Ishikawa (cell line): ENCODE measurements around the gene PRR16.

Source experiments
- CEBPB ChIP-seq: IDR thresholded peaks from 2 replicates; pipeline ENCODE4 v1.6.1; 2012
- CREB1 ChIP-seq: IDR thresholded peaks from 2 replicates; pipeline ENCODE4 v1.6.1; 2012; ENCODE audit warnings: low read depth
- EGR1 ChIP-seq: IDR thresholded peaks from 2 replicates; pipeline ENCODE4 v1.6.1; 2012
- EP300 ChIP-seq: IDR thresholded peaks from 2 replicates; pipeline ENCODE4 v1.6.1; 2012; ENCODE audit warnings: borderline replicate concordance
- FOXM1 ChIP-seq: IDR thresholded peaks from 2 replicates; pipeline ENCODE4 v1.6.1; 2012; ENCODE audit warnings: low read depth, borderline replicate concordance
- NFIC ChIP-seq: IDR thresholded peaks from 2 replicates; pipeline ENCODE4 v1.6.1; 2012
- RAD21 ChIP-seq: IDR thresholded peaks from 2 replicates; pipeline ENCODE4 v1.6.1; 2012; ENCODE audit warnings: low read depth
- TAF1 ChIP-seq: IDR thresholded peaks from 2 replicates; pipeline ENCODE4 v1.6.1; 2012; ENCODE audit warnings: low read depth, mild to moderate bottlenecking
- TCF12 ChIP-seq: IDR thresholded peaks from 2 replicates; pipeline ENCODE4 v1.6.1; 2012; ENCODE audit warnings: low read depth
- TEAD4 ChIP-seq: IDR thresholded peaks from 2 replicates; pipeline ENCODE4 v1.6.1; 2012
- YY1 ChIP-seq: IDR thresholded peaks from 2 replicates; pipeline ENCODE4 v1.6.1; 2012; ENCODE audit warnings: low read depth
- ZBTB7A ChIP-seq: IDR thresholded peaks from 2 replicates; pipeline ENCODE4 v1.6.1; 2012; ENCODE audit warnings: low read depth
- TF ChIP-seq, protein P1 (sequence below): IDR thresholded peaks from 2 replicates; pipeline ENCODE4 v1.6.1; 2012
- TF ChIP-seq, protein P2 (sequence below): IDR thresholded peaks from 2 replicates; pipeline ENCODE4 v1.6.1; 2012; ENCODE audit warnings: low read depth, mild to moderate bottlenecking
- TF ChIP-seq, protein P3 (sequence below): IDR thresholded peaks from 2 replicates; pipeline ENCODE4 v1.6.1; 2012

Gene PRR16

DNA sequence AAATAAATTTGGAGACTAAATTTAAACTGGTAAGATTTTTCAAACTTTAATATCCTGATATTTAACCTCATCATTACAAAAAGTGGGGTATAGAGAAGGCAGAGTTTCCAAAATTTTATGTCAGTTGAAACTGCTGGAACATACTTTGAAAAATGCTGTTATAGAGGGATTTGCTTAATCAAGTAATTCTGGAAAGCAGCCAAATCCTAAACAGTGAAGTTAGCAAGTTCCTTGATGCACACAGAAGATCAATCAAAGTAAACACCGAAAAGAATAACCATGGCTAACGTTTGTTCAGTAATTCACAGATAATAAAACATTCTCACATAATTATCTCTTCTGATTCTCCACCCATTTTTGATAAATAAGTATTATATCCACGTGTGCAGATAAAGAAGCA lies 8.1 kb upstream of the PRR16 start:
- TF ChIP-seq FOXM1 (no peak), CREB1 (no peak), RAD21 (no peak), EGR1 (no peak), CEBPB (no peak), TCF12 (no peak), TEAD4 (no peak), ZBTB7A (no peak)
- TF ChIP-seq, protein P1, sequence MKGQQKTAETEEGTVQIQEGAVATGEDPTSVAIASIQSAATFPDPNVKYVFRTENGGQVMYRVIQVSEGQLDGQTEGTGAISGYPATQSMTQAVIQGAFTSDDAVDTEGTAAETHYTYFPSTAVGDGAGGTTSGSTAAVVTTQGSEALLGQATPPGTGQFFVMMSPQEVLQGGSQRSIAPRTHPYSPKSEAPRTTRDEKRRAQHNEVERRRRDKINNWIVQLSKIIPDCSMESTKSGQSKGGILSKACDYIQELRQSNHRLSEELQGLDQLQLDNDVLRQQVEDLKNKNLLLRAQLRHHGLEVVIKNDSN, result no peak
- TF ChIP-seq, protein P2, sequence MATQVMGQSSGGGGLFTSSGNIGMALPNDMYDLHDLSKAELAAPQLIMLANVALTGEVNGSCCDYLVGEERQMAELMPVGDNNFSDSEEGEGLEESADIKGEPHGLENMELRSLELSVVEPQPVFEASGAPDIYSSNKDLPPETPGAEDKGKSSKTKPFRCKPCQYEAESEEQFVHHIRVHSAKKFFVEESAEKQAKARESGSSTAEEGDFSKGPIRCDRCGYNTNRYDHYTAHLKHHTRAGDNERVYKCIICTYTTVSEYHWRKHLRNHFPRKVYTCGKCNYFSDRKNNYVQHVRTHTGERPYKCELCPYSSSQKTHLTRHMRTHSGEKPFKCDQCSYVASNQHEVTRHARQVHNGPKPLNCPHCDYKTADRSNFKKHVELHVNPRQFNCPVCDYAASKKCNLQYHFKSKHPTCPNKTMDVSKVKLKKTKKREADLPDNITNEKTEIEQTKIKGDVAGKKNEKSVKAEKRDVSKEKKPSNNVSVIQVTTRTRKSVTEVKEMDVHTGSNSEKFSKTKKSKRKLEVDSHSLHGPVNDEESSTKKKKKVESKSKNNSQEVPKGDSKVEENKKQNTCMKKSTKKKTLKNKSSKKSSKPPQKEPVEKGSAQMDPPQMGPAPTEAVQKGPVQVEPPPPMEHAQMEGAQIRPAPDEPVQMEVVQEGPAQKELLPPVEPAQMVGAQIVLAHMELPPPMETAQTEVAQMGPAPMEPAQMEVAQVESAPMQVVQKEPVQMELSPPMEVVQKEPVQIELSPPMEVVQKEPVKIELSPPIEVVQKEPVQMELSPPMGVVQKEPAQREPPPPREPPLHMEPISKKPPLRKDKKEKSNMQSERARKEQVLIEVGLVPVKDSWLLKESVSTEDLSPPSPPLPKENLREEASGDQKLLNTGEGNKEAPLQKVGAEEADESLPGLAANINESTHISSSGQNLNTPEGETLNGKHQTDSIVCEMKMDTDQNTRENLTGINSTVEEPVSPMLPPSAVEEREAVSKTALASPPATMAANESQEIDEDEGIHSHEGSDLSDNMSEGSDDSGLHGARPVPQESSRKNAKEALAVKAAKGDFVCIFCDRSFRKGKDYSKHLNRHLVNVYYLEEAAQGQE, result no peak

DNA sequence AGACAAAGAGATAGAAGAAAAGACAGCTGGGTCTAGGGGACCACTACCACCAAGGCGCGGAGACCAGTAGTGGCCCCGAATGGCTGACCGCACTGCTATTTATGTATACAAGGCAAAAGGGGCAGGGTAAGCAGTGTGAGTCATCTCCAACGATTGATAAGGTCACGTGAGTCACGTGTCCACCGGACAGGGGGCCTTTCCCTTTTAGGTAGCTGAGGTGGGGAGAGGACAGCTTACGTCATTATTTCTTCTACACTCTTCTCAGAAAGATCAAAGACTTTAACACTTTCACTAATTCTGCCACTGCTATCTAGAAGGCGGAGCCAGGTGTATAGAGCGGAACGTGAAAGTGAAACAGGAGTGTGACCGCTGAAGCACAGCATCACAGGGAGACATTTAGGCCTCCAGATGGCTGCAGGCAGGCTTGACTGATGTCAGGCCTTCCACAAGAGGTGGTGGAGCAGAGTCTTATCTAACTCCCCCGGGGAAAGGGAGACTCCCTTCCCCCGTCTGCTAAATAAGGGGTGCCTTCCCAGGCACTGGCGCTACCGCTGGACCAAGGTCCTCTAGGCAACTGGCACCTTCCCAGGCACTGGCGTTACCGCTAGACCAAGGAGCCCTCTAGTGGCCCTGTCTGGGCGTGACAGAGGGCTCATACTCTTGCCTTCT lies 6.1 kb upstream of the PRR16 start:
- TF ChIP-seq, protein P2, result no peak
- TF ChIP-seq EP300 (no peak), CEBPB (no peak), TEAD4 (no peak), TCF12 (no peak), ZBTB7A (no peak), NFIC (peak; percentile 55; the same call in 1 of the 2 replicates), RAD21 (peak; percentile 86), CREB1 (no peak), EGR1 (no peak), FOXM1 (no peak), YY1 (no peak), TAF1 (no peak)
- TF ChIP-seq, protein P3, sequence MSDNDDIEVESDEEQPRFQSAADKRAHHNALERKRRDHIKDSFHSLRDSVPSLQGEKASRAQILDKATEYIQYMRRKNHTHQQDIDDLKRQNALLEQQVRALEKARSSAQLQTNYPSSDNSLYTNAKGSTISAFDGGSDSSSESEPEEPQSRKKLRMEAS, result no peak
- TF ChIP-seq, protein P1, result peak; percentile 89

DNA sequence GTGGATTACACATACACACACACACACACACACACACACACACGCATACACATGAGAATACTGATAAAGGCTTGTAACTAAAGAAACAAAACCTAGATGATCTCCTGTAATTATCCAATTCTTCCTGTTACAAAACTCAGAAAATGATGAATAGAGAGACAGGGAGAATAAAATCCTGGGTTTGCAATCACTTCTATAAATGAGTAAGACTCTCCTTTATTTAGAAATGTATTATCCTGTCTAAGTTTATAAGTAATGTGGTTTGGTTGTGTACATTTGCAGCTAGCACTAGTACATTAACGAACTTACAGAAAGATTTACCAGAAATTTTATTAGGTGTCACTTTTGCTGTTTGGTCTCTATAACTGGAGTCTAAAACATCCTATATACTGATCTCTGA lies 2.8 kb upstream of the PRR16 start:
- TF ChIP-seq, protein P1, result no peak
- TF ChIP-seq EGR1, result no peak
- no peak for TF ChIP-seq TCF12
- no peak for TF ChIP-seq NFIC
- no peak for TF ChIP-seq YY1

DNA sequence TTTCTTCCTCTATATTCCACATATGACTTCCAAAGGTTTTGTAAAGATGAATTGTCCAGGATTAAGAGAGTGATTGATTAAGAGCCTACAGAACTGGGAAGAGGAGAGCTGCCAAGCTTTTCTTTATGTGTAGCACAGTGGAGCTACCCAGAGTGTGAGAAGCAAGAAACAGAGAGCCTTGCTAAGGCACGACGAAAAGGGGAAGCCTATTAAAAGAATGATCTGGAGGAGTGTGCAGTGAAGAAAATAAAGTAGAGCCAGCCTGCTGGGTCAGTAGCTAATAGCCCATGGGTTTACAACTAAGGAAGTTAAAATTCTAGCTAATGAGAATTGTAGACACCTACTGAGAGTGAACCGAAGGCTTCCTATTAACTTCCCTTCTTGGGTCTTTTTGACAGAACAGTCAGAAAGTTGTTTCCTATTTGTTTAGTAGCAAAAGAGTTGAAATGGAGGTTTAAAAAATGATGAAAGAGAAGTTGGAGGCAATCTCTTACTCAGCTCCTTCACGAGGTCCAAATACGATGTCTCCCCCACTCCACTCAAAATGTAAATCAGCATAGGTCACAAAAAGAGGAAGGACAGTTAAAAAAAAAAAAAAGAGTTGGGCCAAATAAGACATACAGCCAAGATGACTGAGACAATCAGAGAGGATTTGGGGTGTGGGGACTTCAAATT lies 957 bp upstream of the PRR16 start:
- TF ChIP-seq YY1, result no peak
- no peak for TF ChIP-seq EP300

DNA sequence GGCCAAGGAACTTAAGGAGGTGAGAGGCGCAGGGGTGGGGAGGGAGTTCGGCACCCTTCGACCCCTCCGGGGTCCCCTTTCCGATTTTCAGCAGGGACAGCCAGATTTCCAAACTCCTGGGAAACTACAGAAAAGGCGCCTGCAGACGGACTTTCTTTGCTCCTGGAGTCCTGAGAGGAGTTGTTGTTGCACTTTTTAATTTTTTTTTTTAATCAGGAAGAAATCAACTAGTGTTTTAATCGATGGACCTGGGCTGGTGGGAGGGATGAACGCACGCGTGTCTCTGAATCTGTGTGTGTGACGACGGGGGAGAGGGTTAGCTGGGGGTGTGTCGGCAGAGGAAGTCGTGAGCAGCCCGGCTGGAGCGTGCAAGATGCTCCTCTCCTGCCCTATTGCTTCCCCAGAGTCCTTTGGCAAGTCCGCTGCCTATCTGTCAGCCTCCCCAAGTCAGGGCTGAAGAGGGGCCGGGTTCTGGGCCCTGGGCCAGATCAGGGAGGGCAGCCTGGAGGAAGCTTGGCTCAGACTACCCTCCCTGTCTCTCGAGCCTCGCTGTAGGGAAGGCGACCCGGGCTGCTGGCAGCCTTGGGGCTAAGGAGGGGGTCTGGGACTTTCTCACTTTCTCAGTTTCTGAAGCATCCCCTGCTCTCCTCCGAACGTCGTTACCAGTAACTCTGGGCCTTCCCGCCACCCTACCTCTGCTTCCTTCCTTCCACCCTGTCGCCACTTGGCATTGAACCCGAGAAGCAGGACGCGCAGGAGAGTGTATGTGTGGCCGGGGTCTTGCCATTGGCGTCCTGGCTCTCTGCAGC lies 731 bp downstream of the PRR16 start:
- TF ChIP-seq TEAD4 (no peak), EGR1 (no peak), FOXM1 (no peak), TCF12 (no peak), TAF1 (no peak), NFIC (no peak), CEBPB (no peak), ZBTB7A (no peak), EP300 (no peak), RAD21 (no peak), CREB1 (no peak), YY1 (no peak)
- TF ChIP-seq, protein P2, result no peak
- TF ChIP-seq, protein P3, result no peak
- TF ChIP-seq, protein P1, result no peak
